Liver (tissue), 2 donors: ENCODE results near the gene GNG13.

Source experiments
- CTCF ChIP-seq: fragments of 150-350 bp; IDR thresholded peaks from 2 replicates; pipeline ENCODE4 v1.5.1; 2017; ENCODE audit warnings: improper control_type of control experiment, low read depth, low read length; ENCODE audit not compliant: missing input control
- REST ChIP-seq: IDR thresholded peaks from 2 replicates; pipeline ENCODE4 v1.6.1; 2016; ENCODE audit warnings: antibody characterized with exemption, mild to moderate bottlenecking
- ZBTB33 ChIP-seq: IDR thresholded peaks from 2 replicates; pipeline ENCODE4 v1.6.1; 2016; ENCODE audit warnings: antibody characterized with exemption
- donor health status: healthy.

GRCh38 chr16:783404-784161 is 17.0 kb downstream of the GNG13 start:
- TF ChIP-seq CTCF (no peak), REST (no peak), ZBTB33 (no peak)
